ENCODE measurements around the gene KCNQ1.

DNA sequence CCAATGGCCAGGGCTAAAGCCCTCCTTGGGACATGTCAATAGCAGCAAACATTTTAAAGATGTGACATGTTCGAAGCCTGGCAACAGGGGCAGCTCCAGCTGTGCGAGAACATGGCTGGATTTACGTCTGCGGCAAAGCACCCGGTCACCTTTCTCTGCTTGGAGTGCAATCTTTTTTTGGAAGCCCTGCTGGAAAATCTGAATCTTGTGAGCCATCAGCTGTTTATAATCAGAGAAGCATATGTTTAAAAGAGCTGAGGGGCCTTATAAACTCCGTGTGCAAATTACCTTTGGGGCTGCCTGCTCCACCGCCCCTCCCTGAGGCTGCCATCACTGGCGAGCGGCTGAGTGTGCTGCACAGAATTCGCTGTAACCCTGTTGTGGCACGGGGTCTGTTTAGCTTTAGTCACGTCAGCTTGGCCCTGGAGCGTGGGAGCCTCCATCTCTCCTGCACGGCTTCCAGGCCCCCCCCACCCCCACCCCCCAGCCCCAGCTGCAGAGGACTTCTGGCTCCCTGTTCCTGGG, 264.0 kb downstream of the KCNQ1 start:
- TF ChIP-seq POLR2AphosphoS5 (IDR thresholded peaks at IDR 0.05): no peak
- TF ChIP-seq, protein P1, sequence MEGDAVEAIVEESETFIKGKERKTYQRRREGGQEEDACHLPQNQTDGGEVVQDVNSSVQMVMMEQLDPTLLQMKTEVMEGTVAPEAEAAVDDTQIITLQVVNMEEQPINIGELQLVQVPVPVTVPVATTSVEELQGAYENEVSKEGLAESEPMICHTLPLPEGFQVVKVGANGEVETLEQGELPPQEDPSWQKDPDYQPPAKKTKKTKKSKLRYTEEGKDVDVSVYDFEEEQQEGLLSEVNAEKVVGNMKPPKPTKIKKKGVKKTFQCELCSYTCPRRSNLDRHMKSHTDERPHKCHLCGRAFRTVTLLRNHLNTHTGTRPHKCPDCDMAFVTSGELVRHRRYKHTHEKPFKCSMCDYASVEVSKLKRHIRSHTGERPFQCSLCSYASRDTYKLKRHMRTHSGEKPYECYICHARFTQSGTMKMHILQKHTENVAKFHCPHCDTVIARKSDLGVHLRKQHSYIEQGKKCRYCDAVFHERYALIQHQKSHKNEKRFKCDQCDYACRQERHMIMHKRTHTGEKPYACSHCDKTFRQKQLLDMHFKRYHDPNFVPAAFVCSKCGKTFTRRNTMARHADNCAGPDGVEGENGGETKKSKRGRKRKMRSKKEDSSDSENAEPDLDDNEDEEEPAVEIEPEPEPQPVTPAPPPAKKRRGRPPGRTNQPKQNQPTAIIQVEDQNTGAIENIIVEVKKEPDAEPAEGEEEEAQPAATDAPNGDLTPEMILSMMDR (IDR thresholded peaks at IDR 0.05): no peak
